Fibroblast of skin of scalp (primary cell): ENCODE data around the gene ZWILCH.
A peak's percentile ranks its signal among the peaks of the same experiment; 100 is the strongest.
"Not testable (repeated sequence)": the region's sequence is repeated elsewhere in the genome, so short reads cannot be mapped to it uniquely, and the experiment has no call there.

Experiments used
- DNase-seq: peaks from one replicate; pipeline ENCODE4 v3.0.0-alpha.2; 2013

The ZWILCH gene

DNA sequence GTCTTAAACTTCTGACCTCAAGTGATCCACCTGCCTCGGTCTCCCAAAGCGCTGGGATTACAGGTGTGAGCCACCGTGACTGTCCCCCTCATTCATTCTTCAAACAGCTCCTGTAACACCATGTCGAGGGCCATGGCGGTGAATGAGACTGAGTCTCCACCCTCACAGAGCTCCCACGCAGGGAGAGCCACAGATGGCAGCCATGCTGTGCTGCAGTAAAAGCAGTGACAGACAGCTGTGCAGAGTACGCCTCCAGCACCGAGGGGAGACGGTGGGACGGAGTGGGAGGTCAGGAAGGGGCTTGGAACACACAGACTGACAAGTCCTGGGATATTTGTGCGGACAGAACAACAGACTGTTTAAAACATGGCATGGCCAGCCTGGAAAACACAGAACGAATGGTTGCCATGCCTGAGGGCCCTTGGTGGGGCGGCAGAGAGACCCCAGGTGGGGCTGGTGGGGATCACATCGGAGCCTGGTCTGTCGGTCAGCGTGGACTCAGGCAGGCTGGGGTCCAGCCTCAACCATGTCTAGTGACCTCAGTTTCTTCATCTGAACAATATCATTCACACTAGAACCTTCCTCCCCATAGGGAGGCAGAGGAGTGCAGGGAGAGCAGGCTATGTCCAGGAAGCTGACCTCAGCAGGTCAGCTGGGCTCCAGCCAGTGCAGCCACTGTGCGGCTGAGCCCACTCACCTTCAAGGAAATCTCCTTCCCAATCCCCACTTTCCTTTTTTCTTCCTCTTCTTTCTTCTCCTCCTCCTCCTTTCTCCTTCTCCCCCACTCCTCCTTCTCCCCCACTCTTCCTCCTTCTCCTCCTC lies 81.2 kb downstream of the ZWILCH start:
- no peak for DNase-seq

DNA sequence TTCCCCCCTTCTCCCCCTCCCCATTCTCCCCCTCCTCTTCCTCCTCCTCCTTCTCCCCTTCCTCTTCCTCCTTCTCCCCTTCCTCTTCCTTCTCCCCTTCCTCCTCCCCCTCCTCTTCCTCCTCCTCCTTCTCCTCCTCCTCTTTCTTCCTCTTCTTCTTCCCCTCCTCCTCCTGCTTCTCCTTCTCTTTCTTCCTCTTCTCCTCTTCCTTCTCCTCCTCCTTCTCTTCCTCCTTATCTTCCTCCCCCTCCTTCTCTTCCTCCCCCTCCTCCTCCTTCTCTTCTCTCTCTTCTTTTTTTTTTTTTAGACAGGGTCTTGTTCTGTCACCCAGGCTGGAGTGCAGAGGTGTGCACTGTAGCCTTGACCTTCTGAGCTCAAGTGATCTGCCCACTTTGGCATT lies 81.9 kb downstream of the ZWILCH start:
- no peak for DNase-seq

DNA sequence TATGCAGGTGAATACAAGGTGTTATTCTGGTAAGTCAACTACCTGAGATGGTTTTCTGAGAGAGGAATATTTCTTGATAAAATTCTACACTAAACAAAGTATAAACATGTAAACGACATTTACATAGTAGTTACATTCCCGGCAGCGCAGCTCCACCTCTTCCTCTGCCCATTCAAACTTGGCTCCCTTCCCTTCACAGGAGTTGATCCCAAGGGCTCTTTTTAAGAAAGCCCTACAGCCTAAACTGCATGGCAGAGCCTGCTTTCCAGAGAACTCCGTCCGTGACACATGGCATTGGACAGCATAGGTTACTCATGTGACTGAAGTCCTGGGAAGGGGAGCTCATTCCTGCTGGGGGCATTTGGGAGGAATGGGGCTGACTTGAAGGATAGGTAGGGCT lies 82.6 kb downstream of the ZWILCH start:
- no peak for DNase-seq

DNA sequence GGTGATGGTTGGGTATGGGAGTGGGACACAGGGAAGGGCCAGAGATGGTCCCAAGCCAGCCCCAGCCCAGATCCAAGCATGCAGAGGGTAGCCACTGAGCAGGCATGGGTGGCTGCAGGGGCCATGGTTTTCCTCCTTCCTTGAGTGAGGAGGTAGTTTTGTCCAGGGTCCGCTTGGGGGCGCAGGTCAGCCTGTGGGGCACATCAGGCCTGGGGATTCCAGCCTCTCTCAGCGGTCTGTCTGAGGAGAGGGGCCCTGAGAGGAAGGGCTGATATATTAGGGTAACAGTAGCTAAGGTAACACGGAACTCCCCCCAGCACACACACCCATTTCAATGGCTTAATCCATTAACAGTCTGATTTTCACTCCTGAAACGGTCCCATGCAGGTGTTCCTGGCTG lies 83.4 kb downstream of the ZWILCH start:
- DNase-seq, result no peak

DNA sequence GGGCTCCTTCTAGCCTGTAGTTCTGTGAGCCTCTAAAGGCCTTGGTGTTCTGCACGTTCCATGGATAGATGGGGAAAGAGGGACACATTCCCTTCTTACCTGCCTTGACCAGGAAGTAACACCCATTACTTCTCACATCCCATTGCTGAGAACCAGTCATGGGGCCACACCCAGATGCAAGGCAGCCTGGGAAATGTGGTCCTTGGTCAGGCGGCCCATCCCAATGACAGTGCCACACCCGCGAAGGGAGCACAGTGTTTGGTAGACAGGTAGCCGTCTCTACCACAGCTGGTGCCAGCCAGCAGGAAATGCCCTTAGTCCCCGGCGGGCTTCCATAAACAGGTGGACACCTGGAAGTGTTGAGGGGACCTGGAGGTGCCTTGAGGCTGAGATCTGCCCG lies 83.8 kb downstream of the ZWILCH start:
- no peak for DNase-seq

DNA sequence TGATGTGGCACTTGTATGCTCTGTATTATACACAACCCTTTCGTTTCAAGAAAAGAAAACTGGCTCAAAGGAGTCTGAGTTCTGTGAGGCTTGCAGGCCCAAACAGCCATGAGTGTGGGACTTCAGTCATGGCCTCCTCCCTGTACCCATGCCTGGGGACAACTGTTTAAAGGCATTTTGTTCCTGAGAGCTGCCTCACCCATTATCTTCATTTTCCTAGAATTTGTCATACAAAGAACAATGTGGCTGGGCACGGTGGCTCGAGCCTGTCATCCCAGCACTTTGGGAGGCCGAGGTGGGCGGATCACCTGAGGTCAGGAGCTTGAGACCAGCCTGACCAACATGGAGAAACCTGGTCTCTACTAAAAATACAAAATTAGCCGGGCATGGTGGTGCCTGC lies 84.3 kb downstream of the ZWILCH start:
- DNase-seq, result not testable (repeated sequence)

DNA sequence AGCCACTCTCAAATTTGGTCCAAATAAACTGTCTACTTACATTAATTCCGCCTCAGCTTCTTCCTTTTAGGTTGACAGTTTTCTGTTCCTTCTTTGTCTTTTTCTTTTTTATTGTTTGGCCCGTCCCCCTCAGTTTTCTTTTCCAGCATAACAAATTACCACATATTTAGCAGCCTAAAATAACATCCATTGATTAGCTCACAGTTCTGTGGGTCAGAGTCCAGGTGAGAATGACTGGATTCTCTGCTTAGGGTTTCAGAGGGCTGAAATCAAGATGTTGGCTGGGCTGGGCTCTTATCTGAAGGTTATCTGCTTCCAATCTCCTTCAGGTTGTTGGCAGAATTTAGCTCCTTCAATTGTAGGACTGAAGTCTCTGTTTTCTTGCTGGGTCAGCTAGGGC lies 85.3 kb downstream of the ZWILCH start:
- no peak for DNase-seq

DNA sequence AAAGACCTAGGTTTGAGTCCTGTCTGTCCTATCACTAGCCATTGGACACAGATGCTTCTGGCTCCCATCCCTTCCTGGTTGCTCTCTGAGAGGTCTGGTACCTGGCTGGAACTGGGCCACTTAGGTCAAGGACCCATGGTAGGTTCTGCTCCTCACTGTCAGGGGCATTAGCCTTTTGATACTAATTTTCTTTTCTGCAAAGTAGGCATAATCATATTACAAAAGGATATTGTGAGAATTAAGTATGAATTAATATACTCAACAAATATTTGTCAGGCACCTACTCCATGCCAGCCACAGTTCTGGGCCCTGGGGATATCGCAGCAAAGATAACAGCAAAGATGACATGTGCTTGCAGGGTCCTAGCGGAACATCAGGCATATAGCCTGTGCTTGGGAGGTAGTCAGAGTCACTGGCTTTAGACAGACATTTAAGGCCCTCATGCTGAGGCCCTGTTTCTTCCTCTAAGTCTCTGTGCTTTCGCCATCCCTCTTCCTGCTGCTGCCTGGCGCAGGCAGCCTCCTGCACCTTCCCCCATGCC lies 86.3 kb downstream of the ZWILCH start:
- DNase-seq, result no peak

DNA sequence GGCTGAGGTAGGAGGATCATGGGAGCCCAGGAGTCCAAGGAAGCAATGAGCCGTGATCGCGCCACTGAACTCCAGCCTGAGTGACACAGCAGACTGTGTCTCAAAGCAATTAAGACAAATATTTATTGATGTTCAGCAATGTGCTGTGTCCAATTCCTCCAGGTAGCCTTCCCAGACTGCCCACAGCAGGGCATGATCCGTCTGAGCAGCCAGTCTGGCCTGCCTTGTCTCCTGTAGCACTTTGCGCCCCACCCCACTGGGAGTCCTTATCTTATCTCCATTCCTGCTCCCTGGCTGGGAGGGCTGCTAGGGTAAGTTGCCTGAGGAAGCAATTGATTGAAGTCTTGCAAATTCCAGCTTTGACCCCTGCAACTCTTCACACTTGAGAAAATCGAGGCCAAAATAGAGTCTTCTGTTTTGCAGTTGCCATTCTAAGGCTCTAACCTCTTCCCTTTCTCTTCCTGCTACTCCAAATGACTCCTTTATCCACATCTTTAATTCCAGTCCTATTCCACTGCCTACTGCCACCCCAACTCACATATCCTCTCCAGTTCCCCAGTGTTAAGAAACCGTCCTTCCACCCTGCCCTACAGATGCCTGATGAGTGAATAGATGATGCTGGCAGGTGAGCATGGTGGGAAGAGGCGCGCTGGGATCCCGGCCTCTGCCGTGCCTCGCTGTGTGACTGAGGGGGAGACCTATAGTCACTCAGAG lies 87.5 kb downstream of the ZWILCH start:
- DNase-seq, result no peak

DNA sequence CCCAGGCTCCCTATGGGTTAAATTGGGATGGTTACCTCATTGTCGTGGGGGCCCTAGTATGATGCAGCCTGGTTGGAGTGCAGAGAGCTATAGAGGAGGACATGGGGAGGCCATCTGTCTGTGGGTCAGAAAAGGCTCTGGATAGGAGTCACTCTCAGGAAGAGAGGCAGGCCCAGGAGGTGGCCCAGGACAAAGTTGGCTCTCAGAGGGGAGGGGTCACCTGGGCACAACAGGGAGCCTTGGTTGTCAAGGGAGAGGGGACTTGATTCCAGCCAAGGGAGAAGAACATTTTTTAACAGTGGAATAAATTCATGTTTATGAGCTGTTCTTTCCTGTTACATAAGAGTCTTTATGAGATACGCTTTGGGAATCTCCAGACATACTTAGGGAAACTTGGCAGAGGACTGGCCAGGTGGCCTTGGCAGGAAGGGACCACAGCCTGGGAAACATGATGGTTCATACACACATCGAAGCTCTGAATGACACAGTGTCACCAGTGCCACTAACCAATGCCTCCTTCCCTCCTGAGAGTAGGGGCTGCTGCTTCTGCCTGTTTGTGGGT lies 88.2 kb downstream of the ZWILCH start:
- DNase-seq, result no peak

DNA sequence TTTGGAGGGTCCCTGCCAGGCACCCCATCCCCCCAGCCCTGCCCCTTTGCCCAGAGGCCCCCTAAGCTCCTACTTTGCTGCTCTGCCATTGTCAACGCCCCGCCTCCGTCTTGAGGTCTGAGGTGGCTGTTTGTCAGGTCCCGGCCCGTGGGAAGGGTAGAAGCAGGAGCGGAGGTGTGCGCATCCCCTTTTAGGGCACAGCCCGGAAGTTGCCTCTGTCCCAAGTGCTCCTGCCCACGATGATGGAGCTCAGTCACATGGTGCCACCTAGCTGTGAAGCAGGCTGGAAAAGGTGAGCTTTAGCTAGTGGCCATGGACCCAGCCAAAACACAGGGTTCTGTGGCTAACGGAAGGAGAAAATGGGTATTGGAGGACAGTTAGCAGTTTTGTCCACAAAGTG lies 89.2 kb downstream of the ZWILCH start:
- DNase-seq, result no peak

DNA sequence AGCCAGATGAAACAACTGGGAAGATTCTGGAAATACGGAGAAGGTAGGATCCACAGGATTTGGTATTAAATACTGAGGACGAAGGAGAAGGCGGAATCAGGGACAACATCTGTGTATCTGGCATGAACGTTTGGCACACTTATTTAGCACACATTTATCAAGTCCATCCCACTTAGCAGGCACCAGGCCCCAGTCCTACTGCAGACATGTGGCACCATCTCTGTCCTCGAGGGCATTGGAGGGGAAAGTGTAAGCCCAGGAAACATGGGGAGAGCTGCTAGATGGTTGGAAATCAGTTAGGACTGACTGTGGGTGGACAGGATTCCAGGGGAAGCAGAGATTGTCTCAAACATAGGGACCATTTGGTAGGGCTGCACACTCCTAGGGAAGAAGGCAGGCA lies 89.7 kb downstream of the ZWILCH start:
- no peak for DNase-seq

DNA sequence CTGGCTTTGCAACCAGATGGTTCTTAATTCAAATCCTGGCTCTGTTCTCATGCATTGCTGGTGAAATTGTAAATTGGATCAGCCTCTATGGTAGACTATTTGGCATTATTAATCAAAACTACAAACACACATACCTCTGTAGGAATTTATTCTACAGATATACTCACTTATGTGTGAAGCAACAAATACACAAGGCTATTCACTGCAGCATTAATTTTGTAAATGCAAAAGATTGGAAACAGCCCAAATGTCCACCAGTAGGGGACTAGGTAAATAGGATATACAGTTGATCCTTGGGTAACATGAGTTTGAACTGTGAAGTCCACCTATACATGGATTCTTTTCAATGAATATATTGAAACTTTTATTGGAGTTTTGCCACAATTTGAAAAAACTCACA lies 90.2 kb downstream of the ZWILCH start:
- DNase-seq, result no peak

DNA sequence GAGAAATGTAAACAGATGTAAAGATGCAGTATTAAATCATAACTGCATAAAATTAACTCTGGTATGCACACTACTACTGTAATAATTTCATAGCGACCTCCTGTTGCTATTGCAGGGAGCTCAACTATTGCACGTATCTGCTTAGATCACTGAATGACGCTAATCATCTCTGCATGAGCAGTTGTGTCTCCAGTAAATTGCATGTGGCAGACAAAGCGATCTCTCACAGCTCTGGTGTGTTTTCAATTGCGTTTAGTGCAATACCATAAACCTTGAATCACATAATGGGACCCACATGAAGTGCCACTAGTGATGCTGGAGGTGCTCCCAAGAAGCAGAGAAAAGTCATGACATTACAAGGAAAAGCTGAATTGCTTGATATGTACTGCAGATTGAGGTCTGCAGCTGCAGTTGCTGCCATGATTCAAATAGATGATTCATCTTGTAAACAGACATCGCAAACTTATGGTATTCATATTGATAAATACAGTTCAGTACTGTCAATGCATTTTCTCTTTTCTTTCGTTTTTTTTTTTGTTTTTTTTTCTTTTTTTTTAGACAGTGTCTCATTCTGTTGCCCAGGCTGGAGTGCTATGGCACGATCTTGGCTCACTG lies 90.9 kb downstream of the ZWILCH start:
- DNase-seq, result peak; percentile 79

DNA sequence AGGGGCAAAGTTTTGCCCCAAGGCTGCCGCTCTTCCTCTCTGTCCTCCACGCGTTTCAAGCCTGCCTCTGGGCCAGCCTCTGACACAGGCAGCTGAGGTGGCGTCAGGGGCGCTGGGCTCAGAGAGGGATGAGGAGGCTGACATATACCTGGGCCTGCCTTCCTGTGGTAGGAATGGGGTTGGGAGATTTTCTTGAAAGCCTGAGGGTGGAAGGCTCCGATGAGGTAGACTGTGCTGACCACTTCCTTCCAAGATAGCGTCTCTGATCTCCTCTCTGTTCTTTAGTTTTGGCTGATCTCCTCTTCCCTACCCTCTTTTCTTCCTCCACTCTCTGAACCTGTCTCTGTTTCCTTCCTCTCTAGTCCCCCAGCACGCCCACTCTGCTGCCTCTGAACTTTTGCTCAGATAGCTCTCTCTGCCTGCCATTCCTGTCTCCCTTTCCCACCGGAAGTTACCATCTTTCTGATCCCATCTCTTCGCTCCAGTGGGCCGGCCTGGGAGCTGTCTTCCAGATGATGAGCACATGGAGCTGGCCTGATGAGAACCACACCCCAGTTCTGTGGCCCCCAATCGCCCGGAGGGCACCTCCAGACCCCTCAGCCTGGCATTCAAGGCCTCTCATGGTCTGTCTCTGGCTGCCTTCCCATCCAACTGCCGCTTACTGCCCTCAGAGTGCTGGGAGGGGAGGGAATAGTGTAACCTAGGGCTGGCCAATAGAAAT lies 93.1 kb downstream of the ZWILCH start:
- peak; percentile 33 for DNase-seq
